Measurements from ENCODE around the gene TLN1.

GRCh38 chr9:35741740-35742139, 9.7 kb upstream of the TLN1 start:
- TF ChIP-seq EZH2 (IDR thresholded peaks at IDR 0.05; ENCODE audit: insufficient read depth, poor library complexity, severe bottlenecking) (no peak), EZH2phosphoT487 (IDR thresholded peaks at IDR 0.05; ENCODE audit: insufficient read depth, low read depth) (no peak)
